SK-N-SH (cell line): Measurements from ENCODE around the gene LYZL6. TPM values are rescaled to one million over a fixed set of nuclear protein-coding genes. Genes with fewer than 3 reads are reported as not detected.

ENCODE experiments used
- CTCF ChIA-PET: fragments of 300-600, 350-600 bp; formaldehyde crosslinking; extraction: SDS; loops from one replicate; lab custom pipeline; 2021; lab: Yijun Ruan, JAX
- POLR2A ChIA-PET: fragments of 350-600 bp; sonication (Branson Sonifier 250); formaldehyde crosslinking; extraction: SDS; loops from one replicate; lab custom pipeline; 2020; ENCODE audit warnings: antibody characterized with exemption, inconsistent platforms; lab: Yijun Ruan, JAX
- DNase-seq: peaks from one replicate; pipeline ENCODE4 v3.0.0; 2012
- H2AFZ ChIP-seq: fragments of 200-600 bp; sonication (generic); 2 replicates; pipeline ENCODE4 v1.8.1; 2016; ENCODE audit warnings: antibody characterized with exemption, mild to moderate bottlenecking, low read depth
- H3F3A ChIP-seq: fragments of 200-600 bp; sonication (generic); replicated peaks from 2 replicates; pipeline ENCODE3; 2016; ENCODE audit warnings: antibody characterized with exemption, mild to moderate bottlenecking; ENCODE audit not compliant: insufficient read depth
- H3K27ac ChIP-seq, 2 experiments: fragments of 200-500 bp in 1 of 2; fragments of 200-600 bp in 1 of 2; sonication (Bioruptor generic) in 1 of 2; sonication (generic), shearing (Covaris generic) in 1 of 2; 2 replicates each; pipeline versions ENCODE4 v1.5.1 to v1.6.1; 2014 to 2016; ENCODE audit warnings: low read depth in 2 of 2, inconsistent platforms in 1 of 2, low read length in 1 of 2, mild to moderate bottlenecking in 1 of 2, mixed read lengths in 1 of 2
- H3K27me3 ChIP-seq: fragments of 200-600 bp; sonication (generic), shearing (Covaris generic); 2 replicates; pipeline ENCODE4 v1.6.1; 2016; ENCODE audit warnings: mixed run types; ENCODE audit not compliant: insufficient read depth
- H3K36me3 ChIP-seq, 2 experiments: fragments of 200-500 bp in 1 of 2; fragments of 200-600 bp in 1 of 2; sonication (Bioruptor generic) in 1 of 2; sonication (generic) in 1 of 2; replicated peaks in 1 of 2; 2 replicates each; pipeline versions ENCODE3 to v1.5.1; 2014 to 2016; ENCODE audit warnings: low read length in 1 of 2, mild to moderate bottlenecking in 1 of 2; ENCODE audit not compliant: insufficient read depth in 2 of 2, control insufficient read depth in 1 of 2
- H3K4me1 ChIP-seq, 2 experiments: fragments of 200-500 bp in 1 of 2; fragments of 200-600 bp in 1 of 2; sonication (Bioruptor generic) in 1 of 2; sonication (generic), shearing (Covaris generic) in 1 of 2; 2 replicates each; pipeline versions ENCODE4 v1.5.1 to v1.6.1; 2014 to 2016; ENCODE audit warnings: low read depth in 1 of 2, low read length in 1 of 2, mixed run types in 1 of 2; ENCODE audit not compliant: insufficient read depth in 2 of 2, control insufficient read depth in 1 of 2
- H3K4me2 ChIP-seq: fragments of 200-600 bp; sonication (generic), shearing (Covaris generic); 2 replicates; pipeline ENCODE4 v1.6.1; 2017; ENCODE audit warnings: mixed run types
- H3K4me3 ChIP-seq, 2 experiments: fragments of 200-500 bp in 1 of 2; fragments of 200-600 bp in 1 of 2; sonication (Bioruptor generic) in 1 of 2; sonication (generic), shearing (Covaris generic) in 1 of 2; 2 replicates each; pipeline versions ENCODE4 v1.5.1 to v1.8.1; 2014 to 2016; ENCODE audit warnings: low read depth in 2 of 2, inconsistent platforms in 1 of 2, low read length in 1 of 2, mild to moderate bottlenecking in 1 of 2, mixed read lengths in 1 of 2, moderate library complexity in 1 of 2
- H3K79me2 ChIP-seq: fragments of 200-600 bp; sonication (generic); 2 replicates; pipeline ENCODE4 v1.8.1; 2017; ENCODE audit warnings: mild to moderate bottlenecking; ENCODE audit not compliant: insufficient read depth
- H3K9ac ChIP-seq: fragments of 200-600 bp; sonication (generic); 2 replicates; pipeline ENCODE4 v1.6.1; 2017; ENCODE audit warnings: mixed run types
- H3K9me2 ChIP-seq: fragments of 200-600 bp; sonication (generic); 2 replicates; pipeline ENCODE4 v1.6.1; 2017; ENCODE audit warnings: mixed run types
- H3K9me3 ChIP-seq: fragments of 200-600 bp; sonication (generic); 2 replicates; pipeline ENCODE4 v1.6.1; 2017; ENCODE audit warnings: mixed run types, mild to moderate bottlenecking, moderate library complexity
- H4K20me1 ChIP-seq: fragments of 200-600 bp; sonication (generic); 2 replicates; pipeline ENCODE4 v1.6.1; 2017; ENCODE audit warnings: mild to moderate bottlenecking, mixed run types; ENCODE audit not compliant: insufficient read depth
- CHD2 ChIP-seq: fragments of 150-350 bp; IDR thresholded peaks from 2 replicates; pipeline ENCODE4 v1.6.1; 2018; ENCODE audit warnings: low read length; ENCODE audit not compliant: partially characterized antibody
- ELF1 ChIP-seq: IDR thresholded peaks from 2 replicates; pipeline ENCODE4 v1.4.0; 2012
- EP300 ChIP-seq, 2 experiments: IDR thresholded peaks; 2 replicates each; pipeline versions ENCODE4 v1.4.0 to v1.6.1; 2012; ENCODE audit warnings: borderline replicate concordance in 1 of 2, low read depth in 1 of 2, low read length in 1 of 2
- EZH2phosphoT487 ChIP-seq: fragments of 200-600 bp; sonication (generic); IDR thresholded peaks from 2 replicates; pipeline ENCODE4 v1.6.1; 2017; ENCODE audit warnings: low read depth, mixed run types, mild to moderate bottlenecking, antibody characterized with exemption, moderate library complexity, borderline replicate concordance
- FOSL2 ChIP-seq: IDR thresholded peaks from 2 replicates; pipeline ENCODE4 v1.4.0; 2012; ENCODE audit warnings: low read depth, mild to moderate bottlenecking, moderate library complexity, borderline replicate concordance
- IRF3 ChIP-seq: fragments of 150-350 bp; IDR thresholded peaks from 2 replicates; pipeline ENCODE4 v1.6.1; 2016; ENCODE audit warnings: mild to moderate bottlenecking, low read depth, low read length
- JUND ChIP-seq: IDR thresholded peaks from 2 replicates; pipeline ENCODE4 v1.4.0; 2012
- MAX ChIP-seq: IDR thresholded peaks from 2 replicates; pipeline ENCODE4 v1.4.0; 2012; ENCODE audit warnings: low read depth
- NFIC ChIP-seq: IDR thresholded peaks from 2 replicates; pipeline ENCODE4 v1.4.0; 2012; ENCODE audit warnings: borderline replicate concordance
- NRF1 ChIP-seq: IDR thresholded peaks from 2 replicates; pipeline ENCODE4 v1.6.1; 2012; ENCODE audit warnings: low read depth, mild to moderate bottlenecking, low read length
- PBX3 ChIP-seq: IDR thresholded peaks from 2 replicates; pipeline ENCODE4; 2012
- POLR2AphosphoS5 ChIP-seq: IDR thresholded peaks from 2 replicates; pipeline ENCODE4 v1.6.1; 2012; ENCODE audit warnings: low read depth, low read length
- RAD21 ChIP-seq: IDR thresholded peaks from 2 replicates; pipeline ENCODE4 v1.6.1; 2012; ENCODE audit warnings: mild to moderate bottlenecking, low read length
- REST ChIP-seq: IDR thresholded peaks from 2 replicates; pipeline ENCODE4 v1.6.1; 2012; ENCODE audit warnings: mild to moderate bottlenecking, low read depth, low read length, moderate library complexity
- RXRA ChIP-seq: IDR thresholded peaks from 2 replicates; pipeline ENCODE4 v1.4.0; 2012; ENCODE audit warnings: low read depth, mild to moderate bottlenecking, borderline replicate concordance
- SIN3A ChIP-seq: IDR thresholded peaks from 2 replicates; pipeline ENCODE4 v1.6.1; 2012; ENCODE audit warnings: low read depth, mild to moderate bottlenecking, low read length, moderate library complexity, borderline replicate concordance
- SMC3 ChIP-seq: IDR thresholded peaks from 2 replicates; pipeline ENCODE4 v1.6.1; 2012; ENCODE audit warnings: low read depth, low read length, improper control_type of control experiment
- TCF12 ChIP-seq: IDR thresholded peaks from 2 replicates; pipeline ENCODE4 v1.4.0; 2012
- TEAD4 ChIP-seq: IDR thresholded peaks from 2 replicates; pipeline ENCODE4 v1.4.0; 2012; ENCODE audit warnings: mild to moderate bottlenecking, borderline replicate concordance; ENCODE audit not compliant: insufficient read depth
- USF2 ChIP-seq: fragments of 150-350 bp; IDR thresholded peaks from 2 replicates; pipeline ENCODE4 v1.6.1; 2017; ENCODE audit warnings: antibody characterized with exemption, low read length, low read depth, borderline replicate concordance
- YY1 ChIP-seq: IDR thresholded peaks from 2 replicates; pipeline ENCODE4 v1.4.0; 2012; ENCODE audit warnings: low read depth, mild to moderate bottlenecking
- WGBS: methylation state at CpG from one replicate; pipeline ENCODE4 v1.1.6; 2017; ENCODE audit warnings: low lambda C conversion rate; 5-methylcytosine and 5-hydroxymethylcytosine counted together
- polyA plus RNA-seq, 3 experiments: library from polyadenylated mRNA; depleted of rRNA; stranded (reverse); fragments of >200 nt; gene quantifications; 2 replicates each; pipeline ENCODE4 v1.2.3, GENCODE V29; 2012

LYZL6 gene
- polyA plus RNA-seq, 1 of the 3 experiments (the other 2 are of a cell fraction), result not detected

- no peak overlapping the region for H3K27ac ChIP-seq
- H3K79me2 ChIP-seq, result no peaks in the 10 kb centered on the region
- H3K27me3 ChIP-seq, result peaks cover 35% of the 10 kb centered on the region; the same call in 1 of the 2 replicates
- no peak overlapping the region for H2AFZ ChIP-seq
- no peak overlapping the region for H3K4me2 ChIP-seq
- no peaks in the 10 kb centered on the region for H4K20me1 ChIP-seq
- TF ChIP-seq NRF1 (no peak), USF2 (no peak), POLR2AphosphoS5 (no peak), TEAD4 (no peak), SIN3A (no peak)
- no peaks in the 10 kb centered on the region for H3K9me3 ChIP-seq
- WGBS, result 30% methylated on average over 10 of the region's 10 CpGs
- no peak overlapping the region for H3K9ac ChIP-seq
- no peak for DNase-seq
- no peaks in the 10 kb centered on the region for H3K36me3 ChIP-seq
- H3K4me1 ChIP-seq, result no peaks in the 10 kb centered on the region
- no peaks in the 10 kb centered on the region for H3K9me2 ChIP-seq
- H3K4me3 ChIP-seq, result no peak overlapping the region
- H3F3A ChIP-seq, result no peaks in the 10 kb centered on the region
- ChIA-PET CTCF (interaction anchor here (0.6 to 5.7 kb wide), 12 partner anchors 9 to 514 kb away, joined by 3 to 48 read pairs (median 5); no protein-coding TSS in a partner anchor), POLR2A (no interaction called here)
These were observed 25.1 kb upstream of the LYZL6 start for GRCh38 chr17:35968520-35969054.

GRCh38 chr17:35965272-35965671 lies 21.8 kb upstream of the LYZL6 start:
- Histone ChIP-seq H3K4me1 (no peaks in the 10 kb centered on the region), H3K4me2 (no peak overlapping the region), H3F3A (no peaks in the 10 kb centered on the region), H2AFZ (no peak overlapping the region), H3K9me2 (no peaks in the 10 kb centered on the region), H3K4me3 (no peak overlapping the region), H3K9ac (no peak overlapping the region), H3K27ac (no peak overlapping the region), H4K20me1 (no peaks in the 10 kb centered on the region), H3K9me3 (no peaks in the 10 kb centered on the region), H3K36me3 (no peaks in the 10 kb centered on the region), H3K27me3 (peaks cover 40% of the 10 kb centered on the region), H3K79me2 (no peaks in the 10 kb centered on the region)
- WGBS, result 67% methylated on average over 7 of the region's 7 CpGs
- DNase-seq, result no peak
- ChIA-PET POLR2A (no interaction called here), CTCF (interaction anchor here (1.0 to 2.2 kb wide), 2 partner anchors 11 to 184 kb away, joined by 4 to 10 read pairs; no protein-coding TSS in a partner anchor)
- TF ChIP-seq RXRA (no peak), NFIC (no peak), JUND (no peak), PBX3 (no peak), USF2 (no peak), FOSL2 (no peak), IRF3 (no peak), TCF12 (no peak), YY1 (no peak), EZH2phosphoT487 (no peak), REST (no peak), CHD2 (no peak), EP300 (IDR thresholded peaks at IDR 0.05; ENCODE audit: borderline replicate concordance in 1 of 2, low read depth in 1 of 2, low read length in 1 of 2) (no peak), ELF1 (no peak), SMC3 (no peak), RAD21 (no peak), MAX (no peak)
